ENCODE measurements around the gene HELZ. TPM values are rescaled to one million over a fixed set of nuclear protein-coding genes. Genes with fewer than 3 reads are reported as not detected.
"Not testable (repeated sequence)": the region's sequence is repeated elsewhere in the genome, so short reads cannot be mapped to it uniquely, and the experiment has no call there.

HELZ gene
- total and polyA plus RNA-seq, 2 donors (not counting 1 experiment from before 2014, with no cell fraction given), result 10.4 to 97.8 TPM

DNA sequence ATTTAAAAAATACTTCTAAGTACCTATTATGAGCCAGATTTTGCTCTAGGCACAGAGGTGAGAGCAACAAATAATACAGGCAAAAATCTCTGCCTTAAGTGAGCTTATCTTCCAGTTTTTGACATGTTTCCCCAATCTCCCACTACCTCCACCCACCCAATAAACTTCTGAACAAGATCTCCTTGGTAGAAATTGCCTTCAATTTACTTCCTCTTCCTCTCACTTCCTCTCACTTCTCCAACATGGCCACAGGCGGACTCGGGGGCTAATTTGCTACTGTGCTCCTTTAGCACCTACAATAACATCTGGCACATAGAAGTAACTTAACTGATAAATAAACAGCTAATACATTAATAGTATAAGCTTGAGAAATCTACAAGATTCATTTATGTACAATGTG, 118.0 kb downstream of the HELZ start:
- H3K36me3 ChIP-seq (replicated peaks in 1 of 2; ENCODE audit: control extremely low read depth in 1 of 2, control insufficient read depth in 1 of 2, extremely low read depth in 1 of 2, insufficient read depth in 2 of 2, low read length in 1 of 2), result peaks cover 2 to 35% of the 10 kb centered on the region in 2 experiments
- H3K27me3 ChIP-seq (replicated peaks in 1 of 4; ENCODE audit: control extremely low read depth in 1 of 4, control insufficient read depth in 3 of 4, insufficient read depth in 4 of 4, low read length in 3 of 4), result no peaks in the 10 kb centered on the region
- no peak overlapping the region for H3K9ac ChIP-seq (ENCODE audit: low read length)
- TF ChIP-seq, protein P1, sequence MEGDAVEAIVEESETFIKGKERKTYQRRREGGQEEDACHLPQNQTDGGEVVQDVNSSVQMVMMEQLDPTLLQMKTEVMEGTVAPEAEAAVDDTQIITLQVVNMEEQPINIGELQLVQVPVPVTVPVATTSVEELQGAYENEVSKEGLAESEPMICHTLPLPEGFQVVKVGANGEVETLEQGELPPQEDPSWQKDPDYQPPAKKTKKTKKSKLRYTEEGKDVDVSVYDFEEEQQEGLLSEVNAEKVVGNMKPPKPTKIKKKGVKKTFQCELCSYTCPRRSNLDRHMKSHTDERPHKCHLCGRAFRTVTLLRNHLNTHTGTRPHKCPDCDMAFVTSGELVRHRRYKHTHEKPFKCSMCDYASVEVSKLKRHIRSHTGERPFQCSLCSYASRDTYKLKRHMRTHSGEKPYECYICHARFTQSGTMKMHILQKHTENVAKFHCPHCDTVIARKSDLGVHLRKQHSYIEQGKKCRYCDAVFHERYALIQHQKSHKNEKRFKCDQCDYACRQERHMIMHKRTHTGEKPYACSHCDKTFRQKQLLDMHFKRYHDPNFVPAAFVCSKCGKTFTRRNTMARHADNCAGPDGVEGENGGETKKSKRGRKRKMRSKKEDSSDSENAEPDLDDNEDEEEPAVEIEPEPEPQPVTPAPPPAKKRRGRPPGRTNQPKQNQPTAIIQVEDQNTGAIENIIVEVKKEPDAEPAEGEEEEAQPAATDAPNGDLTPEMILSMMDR (IDR thresholded peaks at IDR 0.05), result no peak
- TF ChIP-seq EZH2 (IDR thresholded peaks at IDR 0.05; ENCODE audit: borderline replicate concordance, insufficient read depth, low read depth, low read length, poor library complexity, severe bottlenecking), result no peak
- Mint-ChIP-seq H3K27ac (no peak overlapping the region), H3K9me3 (ENCODE audit: insufficient read depth) (no peaks in the 10 kb centered on the region), H3K27me3 (no peaks in the 10 kb centered on the region), H3K4me3 (no peak overlapping the region), H3K4me1 (peaks cover 4% of the 10 kb centered on the region)
- CTCF ChIA-PET, result no interaction called here
- H3K4me2 ChIP-seq (replicated peaks; ENCODE audit: low read depth, low read length, poor library complexity, severe bottlenecking), result no peak overlapping the region
- H3K9me3 ChIP-seq (ENCODE audit: control extremely low read depth in 1 of 3, control insufficient read depth in 2 of 3, insufficient read depth in 1 of 3, low read length in 2 of 3), result no peaks in the 10 kb centered on the region
- no peak overlapping the region for H3K27ac ChIP-seq (ENCODE audit: low read length in 2 of 2)
- intact Hi-C loops (cut with micrococcal nuclease), result no loop called here
- no peaks in the 10 kb centered on the region for H4K20me1 ChIP-seq (ENCODE audit: control insufficient read depth, insufficient read depth, low read length, poor library complexity, severe bottlenecking)
- no peak overlapping the region for H3K4me3 ChIP-seq (ENCODE audit: control extremely low read depth in 1 of 5, extremely low read depth in 1 of 5, insufficient read depth in 1 of 5, low read depth in 2 of 5, low read length in 4 of 5)
- H3K79me2 ChIP-seq (ENCODE audit: control insufficient read depth, insufficient read depth, low read length), result no peaks in the 10 kb centered on the region
- ATAC-seq (ENCODE audit: low read depth), result no peak
- peaks cover 0 to 4% of the 10 kb centered on the region in 2 donors for H3K4me1 ChIP-seq (ENCODE audit: control insufficient read depth in 2 of 2, insufficient read depth in 2 of 2, low read length in 2 of 2)
- POLR2A ChIA-PET, result no interaction called here
- no peak overlapping the region for H2AFZ ChIP-seq (ENCODE audit: insufficient read depth, low read depth, low read length, poor library complexity, severe bottlenecking)
- no peak for DNase-seq
- no CpG with 5 or more reads among the region's 2 CpGs for WGBS (ENCODE audit: insufficient coverage)

DNA sequence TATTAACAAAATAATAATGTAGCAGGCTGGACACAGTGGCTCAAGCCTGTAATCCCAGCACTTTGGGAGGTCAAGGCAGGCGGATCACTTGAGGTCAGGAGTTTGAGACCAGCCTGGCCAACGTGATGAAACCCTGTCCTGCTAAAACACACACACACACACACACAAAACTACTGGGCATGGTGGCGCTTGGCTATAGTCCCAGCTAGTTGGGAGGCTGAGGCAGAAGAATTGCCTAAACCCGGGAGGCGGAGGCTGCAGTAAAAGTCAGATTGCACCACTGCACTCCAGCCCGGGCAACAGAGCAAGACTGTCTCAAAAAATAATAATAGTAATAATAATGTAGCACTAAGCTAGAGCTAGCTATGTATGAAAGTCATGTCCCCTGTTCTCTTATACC, 118.5 kb downstream of the HELZ start:
- H3K27ac Mint-ChIP-seq; intact Hi-C loops (cut with micrococcal nuclease); POLR2A ChIA-PET; H3K4me1 Mint-ChIP-seq; DNase-seq; CTCF ChIA-PET; H3K79me2 ChIP-seq (ENCODE audit: control insufficient read depth, insufficient read depth, low read length); H3K9me3 ChIP-seq (ENCODE audit: control extremely low read depth in 1 of 3, control insufficient read depth in 2 of 3, insufficient read depth in 1 of 3, low read length in 2 of 3); H3K4me2 ChIP-seq (replicated peaks; ENCODE audit: low read depth, low read length, poor library complexity, severe bottlenecking); H3K9ac ChIP-seq (ENCODE audit: low read length); H4K20me1 ChIP-seq (ENCODE audit: control insufficient read depth, insufficient read depth, low read length, poor library complexity, severe bottlenecking); H3K27ac ChIP-seq (ENCODE audit: low read length in 2 of 2); H2AFZ ChIP-seq (ENCODE audit: insufficient read depth, low read depth, low read length, poor library complexity, severe bottlenecking); H3K9me3 Mint-ChIP-seq (ENCODE audit: insufficient read depth); H3K27me3 Mint-ChIP-seq; H3K4me3 Mint-ChIP-seq; ATAC-seq (ENCODE audit: low read depth); H3K4me1 ChIP-seq (ENCODE audit: control insufficient read depth in 2 of 2, insufficient read depth in 2 of 2, low read length in 2 of 2); H3K4me3 ChIP-seq (ENCODE audit: control extremely low read depth in 1 of 5, extremely low read depth in 1 of 5, insufficient read depth in 1 of 5, low read depth in 2 of 5, low read length in 4 of 5); H3K27me3 ChIP-seq (replicated peaks in 1 of 4; ENCODE audit: control extremely low read depth in 1 of 4, control insufficient read depth in 3 of 4, insufficient read depth in 4 of 4, low read length in 3 of 4): not testable (repeated sequence)
- peaks cover 2 to 38% of the 10 kb centered on the region in 2 experiments for H3K36me3 ChIP-seq (replicated peaks in 1 of 2; ENCODE audit: control extremely low read depth in 1 of 2, control insufficient read depth in 1 of 2, extremely low read depth in 1 of 2, insufficient read depth in 2 of 2, low read length in 1 of 2)
- WGBS (ENCODE audit: insufficient coverage), result no CpG with 5 or more reads among the region's 6 CpGs

All from B cell (primary cell).